Measurements from ENCODE around the gene CARHSP1.
"Not testable (repeated sequence)": the region's sequence is repeated elsewhere in the genome, so short reads cannot be mapped to it uniquely, and the experiment has no call there.

Gene CARHSP1

DNA sequence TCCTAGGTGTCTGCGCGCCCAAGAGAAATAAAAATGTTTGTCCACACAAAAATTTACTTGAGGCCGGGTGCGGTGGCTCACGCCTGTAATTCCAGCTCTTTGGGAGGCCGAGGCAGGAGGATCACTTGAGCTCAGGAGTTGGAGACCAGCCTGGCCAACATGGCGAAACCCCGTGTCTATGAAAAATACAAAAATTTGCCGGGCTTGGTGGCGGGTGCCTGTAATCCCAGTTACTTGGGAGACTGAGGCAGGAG lies 1.1 kb upstream of the CARHSP1 start:
- DNase-seq = not testable (repeated sequence)

DNA sequence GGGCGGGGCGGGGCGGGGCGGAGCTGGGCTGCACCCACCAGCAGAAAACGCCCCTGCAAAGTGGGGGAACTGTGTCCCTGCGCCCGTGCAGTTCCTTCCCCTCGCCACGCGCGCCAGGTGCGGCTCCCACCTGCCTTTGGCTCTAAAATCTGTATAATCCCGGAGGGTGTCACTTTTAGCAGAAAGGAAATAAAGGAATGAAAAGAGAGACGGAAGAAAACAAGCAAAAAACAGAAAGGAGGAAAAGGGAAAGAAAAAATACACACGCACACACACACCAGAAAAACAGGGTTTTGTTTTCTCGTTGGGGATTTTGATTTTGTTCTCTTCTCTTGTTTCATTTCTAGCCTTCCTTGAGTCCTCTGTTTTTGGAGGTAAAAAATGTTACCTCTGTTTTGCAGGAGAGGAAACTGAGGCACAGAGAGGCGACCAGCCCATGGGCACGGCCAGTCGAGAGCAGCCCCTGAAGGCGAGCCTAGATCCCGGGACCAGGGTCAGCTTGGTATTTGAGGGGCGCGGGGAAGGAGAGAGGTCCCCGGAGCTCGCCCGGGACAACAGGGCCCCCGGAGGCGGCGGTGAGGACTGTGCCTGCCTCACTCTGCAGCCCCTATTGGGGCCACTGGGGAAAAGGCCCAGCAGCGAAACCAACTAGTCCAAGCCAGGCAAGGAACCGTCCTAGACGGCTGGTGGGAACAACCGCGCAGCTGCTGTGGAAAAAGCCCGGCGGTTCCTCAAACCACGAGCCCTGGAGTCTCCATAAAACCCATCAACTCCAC lies 594 bp upstream of the CARHSP1 start:
- no peak for DNase-seq

- DNase-seq = no peak
Observed at GRCh38 chr16:8867932-8868415, 832 bp downstream of the CARHSP1 start.

- no peak for DNase-seq
Observed at GRCh38 chr16:8867216-8867931, 1.4 kb downstream of the CARHSP1 start.

GRCh38 chr16:8866884-8867215 lies 2.0 kb downstream of the CARHSP1 start:
- no peak for DNase-seq

- no peak for DNase-seq
Observed at GRCh38 chr16:8866118-8866883, 2.5 kb downstream of the CARHSP1 start.

DNA sequence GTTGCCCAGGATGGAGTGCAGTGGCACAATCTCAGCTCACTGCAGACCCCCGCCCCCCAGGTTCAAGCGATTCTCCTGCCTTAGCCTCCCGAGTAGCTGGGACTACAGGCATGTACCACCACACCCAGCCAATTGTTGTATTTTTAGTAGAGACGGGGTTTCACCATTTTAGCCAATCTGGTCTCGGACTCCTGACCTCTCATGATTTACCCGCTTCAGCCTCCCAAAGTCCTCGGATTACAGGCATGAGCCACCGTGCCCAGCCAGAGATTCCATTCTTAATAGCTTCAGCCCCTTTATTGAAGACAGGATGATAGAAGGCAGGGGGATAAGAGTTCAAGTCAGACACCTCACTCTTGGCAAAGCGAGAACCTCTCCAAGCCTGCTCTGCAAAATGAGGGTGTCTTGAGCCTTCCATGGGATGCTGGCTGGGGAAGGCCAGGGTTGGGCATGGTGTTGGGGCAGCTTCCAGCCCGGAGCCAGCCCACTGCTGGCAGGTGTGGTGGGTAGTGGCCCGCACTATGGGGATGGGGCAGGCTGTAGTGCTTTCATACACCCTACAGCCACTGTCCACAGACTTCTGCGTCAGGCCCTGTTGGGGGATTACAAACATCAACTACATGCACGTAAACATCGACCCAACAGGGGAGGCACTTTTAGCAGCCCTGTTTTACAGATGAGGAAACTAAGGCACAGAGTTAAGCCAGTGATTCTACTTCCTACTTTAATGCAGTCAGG lies 3.5 kb downstream of the CARHSP1 start:
- no peak for DNase-seq

- DNase-seq = no peak
Observed at GRCh38 chr16:8864480-8865110, 4.2 kb downstream of the CARHSP1 start.

GRCh38 chr16:8863594-8864424 lies 5.0 kb downstream of the CARHSP1 start:
- no peak for DNase-seq

- DNase-seq = no peak
Observed at GRCh38 chr16:8862309-8863130, 6.3 kb downstream of the CARHSP1 start.

DNA sequence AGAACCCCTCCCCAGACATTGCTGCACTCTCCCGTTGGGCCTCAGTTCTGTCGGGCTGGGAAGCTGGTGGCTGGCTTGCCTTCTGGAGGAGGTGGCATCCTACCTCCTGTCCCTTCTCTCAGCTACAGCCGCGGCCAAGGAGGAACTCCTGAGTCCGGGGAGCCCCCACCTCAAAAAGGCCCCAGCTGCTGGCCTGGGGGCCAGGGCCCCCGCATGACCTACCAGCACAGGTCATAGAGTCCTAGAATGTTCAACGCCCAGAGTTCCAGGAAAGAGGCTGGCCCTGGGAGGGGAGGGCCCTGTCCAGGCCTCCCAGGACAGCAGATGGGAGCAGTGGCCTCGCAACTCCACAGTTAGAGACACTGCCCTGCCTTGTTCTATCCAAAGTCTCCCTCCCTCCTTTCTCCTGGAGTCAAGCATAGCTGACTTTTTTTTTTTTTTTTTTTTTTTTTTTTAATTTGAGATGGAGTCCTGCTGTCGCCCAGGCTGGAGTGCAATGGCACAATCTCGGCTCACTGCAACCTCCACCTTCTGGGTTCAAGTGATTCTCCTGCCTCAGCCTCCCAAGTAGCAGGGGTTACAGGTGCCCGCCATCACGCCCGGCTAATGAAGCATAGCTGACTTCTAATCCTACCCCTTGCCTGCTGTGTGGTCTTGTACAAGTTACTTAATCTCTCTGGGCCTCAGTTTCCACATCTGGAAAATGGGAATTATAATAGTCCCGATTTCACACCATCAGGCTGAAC lies 7.1 kb downstream of the CARHSP1 start:
- DNase-seq = no peak

DNA sequence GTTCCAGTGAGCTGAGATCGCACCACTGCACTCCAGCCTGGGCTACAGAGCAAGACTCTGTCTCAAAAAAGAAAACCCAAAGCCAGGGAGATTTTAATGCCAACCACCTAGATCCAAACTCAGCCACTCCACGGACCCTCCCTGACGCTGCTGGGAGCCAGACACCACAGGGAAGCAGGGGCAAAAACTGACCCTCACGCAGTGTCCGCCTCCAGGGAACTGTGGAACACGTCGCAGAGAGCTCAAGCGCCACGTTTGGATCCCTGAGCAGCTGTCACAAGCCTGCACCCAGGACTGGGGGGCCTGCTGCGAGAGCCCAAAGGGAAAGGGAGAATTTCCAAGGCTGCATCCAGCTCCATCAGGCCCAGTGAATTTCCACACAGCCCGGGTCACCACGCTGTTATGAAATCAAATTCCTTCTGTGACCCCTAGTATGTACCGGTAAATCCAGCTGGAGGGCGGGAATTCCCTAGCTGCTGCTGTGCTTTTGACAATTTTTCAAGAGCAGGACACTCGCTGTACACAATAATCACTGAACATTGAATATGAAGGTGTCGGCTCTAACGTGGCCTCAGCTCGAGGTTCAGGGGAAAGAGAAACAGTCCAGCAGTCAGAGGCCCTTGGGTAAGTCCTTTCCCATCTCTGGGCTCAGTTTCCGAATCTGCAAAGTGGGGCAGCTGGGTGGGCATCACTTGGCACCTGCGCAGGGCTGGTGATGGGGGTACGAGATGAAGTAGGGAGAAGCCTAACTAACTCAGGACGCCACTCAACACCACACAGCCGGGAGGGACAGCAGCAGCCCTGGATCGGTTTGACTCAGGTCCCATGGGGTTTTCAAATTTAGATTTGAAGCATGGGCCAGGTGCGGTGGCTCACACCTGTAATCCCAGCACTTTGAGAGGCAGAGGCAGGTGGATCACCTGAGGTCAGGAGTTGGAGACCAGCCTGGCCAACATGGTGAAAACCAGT lies 8.6 kb downstream of the CARHSP1 start:
- no peak for DNase-seq

GRCh38 chr16:8858994-8859912 lies 9.6 kb downstream of the CARHSP1 start:
- no peak for DNase-seq

GRCh38 chr16:8855972-8856371 lies 12.8 kb downstream of the CARHSP1 start:
- DNase-seq = no peak

GRCh38 chr16:8855051-8855786 lies 13.6 kb downstream of the CARHSP1 start:
- DNase-seq = no peak

DNA sequence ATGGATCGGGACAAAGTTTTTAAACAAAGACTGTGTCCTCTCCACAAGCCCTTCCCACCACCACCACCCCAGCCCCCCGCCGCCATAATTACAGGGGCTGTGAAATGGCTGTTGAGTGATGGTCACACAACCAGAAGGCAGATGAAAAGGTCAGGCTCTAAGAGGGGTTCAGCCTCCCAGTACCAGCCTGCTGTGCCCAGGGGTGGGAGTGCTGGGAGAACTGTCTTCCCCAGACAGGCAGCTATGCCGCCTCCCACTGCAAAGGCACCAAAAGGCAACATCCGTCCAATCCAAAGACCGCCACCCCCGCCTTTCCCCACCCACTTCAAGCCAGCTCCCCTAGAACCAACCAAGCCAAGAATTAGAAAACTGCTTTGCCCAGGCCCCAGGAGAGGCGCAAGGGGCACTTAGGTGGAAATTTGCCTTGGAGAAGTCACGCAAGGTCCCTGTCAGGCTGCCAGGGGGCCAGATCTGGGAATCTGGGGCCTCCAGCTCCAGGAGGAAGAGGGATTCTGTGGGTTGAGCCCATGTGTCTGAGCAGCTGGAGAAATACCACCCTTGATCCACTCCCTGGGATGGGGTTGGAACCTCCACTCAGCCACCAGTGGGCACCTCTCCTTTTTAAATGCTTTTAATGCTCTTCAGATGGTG lies 14.4 kb downstream of the CARHSP1 start:
- DNase-seq = no peak
